Pulmonary artery endothelial cell (primary cell): ENCODE data around the gene SOCS7. TPM values are rescaled to one million over a fixed set of nuclear protein-coding genes. Genes with fewer than 3 reads are reported as not detected.
A peak's percentile ranks its signal among the peaks of the same experiment; 100 is the strongest.

Experiments
- DNase-seq: peaks from one replicate; pipeline ENCODE4 v3.0.0-alpha.2; 2011; ENCODE audit warnings: low read depth, low spot score
- total RNA-seq: library from RNA; depleted of rRNA; stranded (reverse); fragments of >200 nt; gene quantifications from 2 replicates; pipeline ENCODE4 v1.2.3, GENCODE V29; 2014

Gene SOCS7, protein sequence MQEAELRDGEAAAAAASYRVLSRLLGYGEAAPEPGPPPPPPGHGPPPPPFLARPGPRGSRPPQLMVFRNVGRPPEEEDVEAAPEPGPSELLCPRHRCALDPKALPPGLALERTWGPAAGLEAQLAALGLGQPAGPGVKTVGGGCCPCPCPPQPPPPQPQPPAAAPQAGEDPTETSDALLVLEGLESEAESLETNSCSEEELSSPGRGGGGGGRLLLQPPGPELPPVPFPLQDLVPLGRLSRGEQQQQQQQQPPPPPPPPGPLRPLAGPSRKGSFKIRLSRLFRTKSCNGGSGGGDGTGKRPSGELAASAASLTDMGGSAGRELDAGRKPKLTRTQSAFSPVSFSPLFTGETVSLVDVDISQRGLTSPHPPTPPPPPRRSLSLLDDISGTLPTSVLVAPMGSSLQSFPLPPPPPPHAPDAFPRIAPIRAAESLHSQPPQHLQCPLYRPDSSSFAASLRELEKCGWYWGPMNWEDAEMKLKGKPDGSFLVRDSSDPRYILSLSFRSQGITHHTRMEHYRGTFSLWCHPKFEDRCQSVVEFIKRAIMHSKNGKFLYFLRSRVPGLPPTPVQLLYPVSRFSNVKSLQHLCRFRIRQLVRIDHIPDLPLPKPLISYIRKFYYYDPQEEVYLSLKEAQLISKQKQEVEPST
- 8.2 and 10.0 TPM in 2 replicates for total RNA-seq

DNA sequence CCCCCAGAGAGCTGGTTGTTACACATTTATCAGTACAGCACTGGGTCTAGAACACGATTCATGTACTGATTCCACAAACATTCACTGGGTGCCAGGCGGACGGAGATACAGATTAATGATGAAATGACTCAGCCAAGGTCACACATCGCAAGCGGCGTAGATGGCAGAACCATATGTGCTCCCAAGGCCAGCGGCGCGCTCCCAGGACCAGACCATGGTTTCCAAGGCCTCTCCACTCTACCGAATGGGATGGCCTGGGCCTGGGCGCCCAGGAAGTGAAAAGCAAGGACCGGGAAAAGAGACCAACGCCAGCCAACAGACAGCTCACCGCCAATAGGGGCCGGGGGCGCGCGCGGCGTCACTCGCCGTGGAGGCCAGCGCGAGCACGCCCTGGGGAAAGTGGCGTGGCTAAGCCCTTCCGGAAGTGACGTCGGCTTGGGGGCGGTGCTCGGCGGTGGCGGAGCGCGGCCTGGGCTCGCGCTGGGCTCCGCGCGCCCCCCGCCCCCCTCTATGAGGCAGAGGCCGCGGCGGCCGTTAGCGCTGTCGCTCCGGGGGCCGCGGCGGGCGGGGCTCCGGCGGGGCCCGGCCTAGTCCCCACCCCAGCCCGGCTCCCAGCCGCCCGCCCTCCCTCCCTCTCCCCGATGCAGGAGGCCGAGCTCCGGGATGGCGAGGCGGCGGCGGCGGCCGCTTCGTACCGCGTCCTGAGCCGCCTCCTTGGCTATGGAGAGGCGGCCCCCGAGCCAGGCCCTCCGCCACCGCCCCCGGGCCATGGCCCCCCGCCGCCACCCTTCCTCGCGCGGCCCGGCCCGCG, at the start of gene SOCS7:
Gene SOCS7 (plus strand): TSS at position 433 of the 811 bp plus-strand sequence. CDS start 209 bp downstream, at position 642.
- peak; percentile 53 for DNase-seq

DNA sequence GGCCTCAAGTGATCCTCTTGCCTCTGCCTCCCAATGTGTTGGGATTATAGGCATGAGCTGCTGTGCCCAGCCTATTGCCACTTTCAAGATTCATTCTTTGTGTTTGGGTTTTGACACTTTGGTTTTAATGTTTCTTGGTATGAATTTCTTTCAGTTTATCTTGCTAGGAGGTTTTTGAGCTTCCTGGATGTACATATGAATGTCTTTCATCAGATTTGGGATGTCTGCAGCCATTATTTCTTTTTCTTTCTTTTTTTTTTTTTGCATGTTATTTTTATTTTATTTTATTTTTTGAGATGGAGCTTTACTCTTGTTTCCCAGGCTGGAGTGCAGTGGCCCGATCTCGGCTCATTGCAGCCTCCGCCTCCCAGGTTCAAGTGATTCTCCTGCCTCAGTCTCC, 36.1 kb upstream of the SOCS7 start:
- no peak for DNase-seq

DNA sequence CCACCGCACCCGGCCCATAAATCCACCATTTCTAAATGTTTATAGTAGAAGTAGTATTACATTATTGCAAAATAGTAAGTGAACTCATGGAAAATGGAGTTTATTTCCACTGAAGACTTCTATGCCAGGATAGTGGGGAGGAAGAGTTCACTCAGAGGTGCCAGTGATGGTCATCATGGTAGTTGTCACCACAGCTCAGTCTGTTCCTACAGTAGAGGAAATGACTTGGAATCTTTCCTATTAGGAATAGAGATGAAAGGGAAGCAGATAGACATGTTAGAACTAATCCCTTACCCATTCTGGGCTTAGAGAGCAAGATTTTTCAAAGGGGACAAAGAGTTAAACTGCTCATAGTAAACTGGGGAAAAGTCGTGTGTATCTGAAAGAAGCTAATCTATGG, 34.6 kb upstream of the SOCS7 start:
- no peak for DNase-seq

DNA sequence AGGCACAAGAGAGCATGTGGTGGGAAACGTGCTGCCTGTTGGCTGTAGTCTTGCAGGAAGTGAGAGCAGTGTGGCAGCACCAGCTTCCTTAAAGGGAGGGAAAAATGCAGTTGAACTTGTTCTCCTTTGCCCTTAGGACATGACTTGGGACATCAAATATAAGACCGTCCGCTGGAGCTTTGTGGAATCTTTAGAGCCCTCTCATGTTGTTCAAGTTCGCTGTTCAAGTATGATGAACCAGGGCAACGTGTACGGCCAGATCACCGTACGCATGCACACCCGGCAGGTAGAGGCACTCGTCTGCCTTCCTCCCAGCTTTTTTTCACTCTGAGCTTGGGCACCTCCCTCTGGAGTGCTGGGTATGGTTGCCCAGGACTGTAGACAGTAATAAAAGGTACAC, 31.2 kb upstream of the SOCS7 start:
- no peak for DNase-seq

DNA sequence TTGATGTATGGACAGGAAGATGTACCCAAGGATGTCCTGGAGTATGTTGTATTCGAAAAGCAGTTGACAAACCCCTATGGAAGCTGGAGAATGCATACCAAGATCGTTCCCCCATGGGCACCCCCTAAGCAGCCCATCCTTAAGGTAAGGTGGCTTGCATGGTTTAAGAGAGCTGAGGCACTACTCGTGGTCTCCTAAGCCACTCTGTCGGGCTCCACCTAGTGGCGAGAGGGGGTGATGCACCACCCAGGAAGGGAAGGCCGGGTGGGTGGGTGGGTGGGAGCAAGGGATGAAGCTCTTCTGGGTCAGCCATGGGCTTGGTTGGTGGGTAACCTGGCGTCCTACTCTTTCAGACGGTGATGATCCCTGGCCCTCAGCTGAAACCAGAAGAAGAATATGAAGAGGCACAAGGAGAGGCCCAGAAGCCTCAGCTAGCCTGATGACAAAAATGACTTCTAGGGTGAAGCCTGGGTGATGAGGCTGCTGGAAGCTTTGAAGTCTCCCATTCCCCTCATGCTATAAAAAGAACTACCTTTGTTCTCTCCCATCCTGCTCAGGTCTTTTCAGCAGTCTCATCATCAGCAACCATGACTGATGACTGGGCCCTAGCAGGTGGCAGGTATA, 29.4 kb upstream of the SOCS7 start:
- no peak for DNase-seq

DNA sequence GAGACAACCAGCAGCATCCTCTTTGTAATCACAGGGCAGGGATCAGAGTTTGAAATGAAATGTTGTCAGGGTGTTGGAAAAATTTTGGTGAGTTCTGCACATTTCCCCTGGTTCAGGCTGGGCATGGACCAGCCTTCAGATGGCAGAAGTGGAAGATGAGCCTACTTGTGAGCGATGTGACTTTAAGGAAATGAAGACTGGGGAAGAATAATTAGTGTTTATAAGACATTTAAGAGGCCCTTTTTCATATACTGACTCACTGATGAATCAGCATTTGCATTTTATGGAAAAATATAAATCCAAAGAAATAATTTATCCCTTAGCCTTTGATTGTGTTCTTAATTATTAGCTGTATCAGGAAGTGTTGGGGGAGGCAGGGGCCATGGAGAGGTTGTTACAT, 28.7 kb upstream of the SOCS7 start:
- no peak for DNase-seq

DNA sequence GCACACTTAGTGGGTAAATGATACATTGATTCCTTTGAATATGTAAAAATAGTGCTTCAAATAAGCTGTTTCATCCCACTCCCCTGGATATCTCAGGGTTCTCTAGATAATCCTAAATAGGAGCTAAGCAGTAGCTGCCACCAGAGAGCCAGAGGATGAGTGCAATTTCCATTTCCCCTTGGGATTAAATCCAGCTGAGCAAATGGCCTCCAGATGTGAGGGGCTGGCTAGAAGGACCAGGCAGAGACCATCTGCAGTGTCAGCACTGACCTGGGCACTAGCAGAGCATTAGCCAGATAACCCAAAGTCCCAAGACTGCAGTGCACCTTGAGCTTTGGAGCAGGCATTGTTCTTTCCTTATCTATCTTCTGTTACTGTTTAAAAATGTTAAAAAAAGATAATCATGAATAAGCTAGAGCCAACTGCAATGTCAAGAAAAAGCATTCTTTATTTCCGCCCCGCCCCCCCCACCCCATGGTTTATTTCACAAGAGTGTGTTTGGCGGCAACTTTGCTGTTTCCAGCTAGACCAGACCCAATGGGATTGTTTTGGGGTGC, 27.4 kb upstream of the SOCS7 start:
- DNase-seq = no peak

DNA sequence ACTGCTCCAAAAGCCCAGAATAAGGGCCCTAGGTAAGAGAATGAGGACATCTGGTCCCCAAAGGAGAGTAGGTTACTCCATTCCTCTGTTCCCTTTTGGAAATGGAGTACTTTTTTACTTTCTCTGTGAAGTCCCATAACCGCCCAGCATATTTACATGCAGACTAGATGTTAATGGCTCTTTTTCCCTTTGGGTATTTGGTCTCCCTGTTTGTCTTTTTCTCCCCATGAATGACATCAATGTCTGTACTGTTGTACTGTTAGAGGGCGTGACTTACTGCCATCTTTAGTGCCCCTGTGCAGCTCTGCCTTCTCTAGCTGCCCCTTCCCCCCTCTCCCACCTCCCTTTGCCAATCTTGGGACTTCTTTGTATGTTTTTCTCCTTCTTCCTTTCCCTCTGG, 26.9 kb upstream of the SOCS7 start:
- no peak for DNase-seq

DNA sequence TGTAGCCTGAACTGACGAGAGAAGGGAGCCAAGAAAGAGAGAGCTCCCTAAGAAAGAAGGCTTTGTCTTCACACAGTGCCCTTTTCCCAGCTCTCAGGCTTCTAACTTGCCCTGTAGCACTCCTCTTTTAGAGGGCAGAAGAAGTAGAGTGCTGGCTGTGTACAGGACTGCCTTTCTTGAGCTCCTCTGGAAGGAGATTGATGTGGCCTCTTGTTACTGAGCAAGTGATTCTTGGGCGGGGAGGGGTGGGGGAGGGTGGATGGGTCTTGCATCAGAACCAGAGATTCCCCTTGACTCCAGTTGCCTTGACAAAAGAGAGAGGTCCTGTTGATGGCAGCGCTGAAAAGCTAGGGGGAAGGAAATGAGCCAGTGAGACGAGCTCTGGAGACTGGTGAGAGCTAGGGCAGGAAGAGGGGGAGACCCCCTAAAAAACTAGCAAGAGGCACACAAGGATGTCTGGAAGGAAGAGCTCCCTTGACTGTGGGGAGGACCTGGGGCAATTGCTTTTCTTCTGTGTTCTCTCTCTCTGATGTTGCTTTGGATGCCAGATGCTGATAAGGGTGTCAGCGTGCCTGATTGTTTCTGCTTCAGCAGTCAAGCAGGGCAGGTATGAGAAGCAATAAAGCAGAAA, 26.3 kb upstream of the SOCS7 start:
- no peak for DNase-seq

DNA sequence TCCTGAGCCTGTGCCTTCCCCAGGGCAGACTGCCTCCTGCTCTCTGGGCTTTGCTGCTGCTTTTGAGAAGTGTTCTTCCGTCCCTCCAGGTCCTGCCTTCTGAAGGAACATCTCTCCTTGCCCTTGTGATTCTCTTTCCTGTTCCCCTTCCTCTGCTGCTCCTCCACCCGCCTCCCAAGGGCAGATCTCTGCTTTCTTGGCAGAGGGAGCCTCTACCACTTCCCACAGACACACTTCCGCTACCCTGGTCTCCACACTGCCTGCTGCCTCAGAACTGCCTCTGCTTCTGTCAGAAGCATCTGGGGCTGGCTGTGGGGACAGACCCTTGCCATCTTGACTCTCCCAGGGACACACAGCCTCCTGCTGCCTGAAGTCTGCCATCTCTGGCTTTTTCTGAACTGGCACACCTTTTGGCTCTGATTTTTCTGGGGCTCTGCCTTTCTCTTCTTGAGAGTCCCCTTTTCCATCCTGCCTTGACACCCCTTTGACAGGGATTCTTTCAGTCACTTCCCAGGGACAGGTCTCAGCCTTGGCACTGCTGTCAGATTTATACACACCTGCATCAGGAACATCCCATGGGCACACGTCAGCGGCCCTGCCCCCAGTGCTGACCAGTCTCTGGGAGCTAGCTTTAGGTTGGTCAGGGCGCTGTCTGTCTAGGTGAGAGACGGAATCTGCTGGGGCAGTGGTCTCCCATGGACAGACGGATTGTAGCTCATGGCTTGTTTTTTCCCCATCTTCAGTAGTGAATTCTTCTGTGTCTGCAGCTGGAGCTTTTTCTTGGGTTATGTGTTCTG, 24.4 kb upstream of the SOCS7 start:
- no peak for DNase-seq

DNA sequence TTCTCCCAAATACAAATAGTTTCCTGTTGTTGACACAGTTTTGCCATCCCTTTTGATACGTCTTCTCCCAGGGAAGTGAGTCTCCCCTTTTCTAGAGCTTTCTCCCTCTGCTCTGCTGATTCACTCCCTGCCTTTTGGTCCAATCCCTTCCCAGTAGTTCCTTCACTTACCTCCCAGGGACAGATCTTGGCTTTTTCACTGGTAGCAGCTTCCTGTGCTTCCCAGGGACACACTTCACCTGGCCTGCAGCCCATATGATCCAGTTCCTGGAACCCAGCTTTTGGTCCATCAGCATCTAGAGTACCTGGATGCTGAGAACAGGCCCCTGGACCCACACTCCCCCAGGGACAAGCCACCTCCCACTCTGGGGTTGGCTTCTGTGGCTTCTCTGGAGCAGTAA, 23.7 kb upstream of the SOCS7 start:
- DNase-seq = no peak

DNA sequence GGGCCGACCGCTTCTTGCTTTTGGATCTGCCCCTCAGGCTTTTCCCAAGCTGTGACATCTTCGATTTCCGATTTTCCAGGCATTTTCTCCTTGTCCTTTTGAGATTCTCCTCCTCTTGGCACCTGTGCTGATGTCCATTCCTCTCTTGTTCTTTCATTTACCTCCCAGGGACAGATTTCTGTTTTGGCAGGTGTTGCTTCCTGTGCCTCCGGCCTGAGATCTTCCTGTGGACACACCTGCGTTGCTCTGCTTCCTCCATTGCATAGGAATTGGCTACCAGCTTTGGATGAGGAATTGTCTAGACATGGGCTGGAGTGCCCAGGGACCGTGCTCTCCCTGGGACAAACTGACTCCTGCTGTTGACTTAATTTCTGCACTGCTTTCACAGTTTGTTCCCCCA, 23.0 kb upstream of the SOCS7 start:
- DNase-seq = no peak

DNA sequence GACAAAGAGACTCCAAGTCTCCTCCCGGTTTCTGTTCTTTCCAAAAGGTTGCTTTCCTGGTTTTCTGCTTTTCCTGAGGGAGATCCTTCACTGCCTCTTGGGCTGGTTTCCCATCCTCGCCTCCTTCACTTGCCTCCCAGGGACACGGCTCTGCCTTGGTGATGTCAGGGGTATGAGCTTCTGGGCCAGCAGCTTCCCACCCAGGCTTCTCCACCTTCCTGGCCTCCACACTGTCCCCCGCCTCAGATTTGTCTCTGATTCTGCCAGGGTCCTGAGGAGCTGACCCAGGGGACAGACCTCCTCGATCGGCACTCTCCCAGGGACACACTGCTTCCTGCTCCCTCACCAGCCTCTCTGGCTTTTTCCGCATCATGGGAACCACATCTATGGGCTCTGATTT, 22.4 kb upstream of the SOCS7 start:
- no peak for DNase-seq

DNA sequence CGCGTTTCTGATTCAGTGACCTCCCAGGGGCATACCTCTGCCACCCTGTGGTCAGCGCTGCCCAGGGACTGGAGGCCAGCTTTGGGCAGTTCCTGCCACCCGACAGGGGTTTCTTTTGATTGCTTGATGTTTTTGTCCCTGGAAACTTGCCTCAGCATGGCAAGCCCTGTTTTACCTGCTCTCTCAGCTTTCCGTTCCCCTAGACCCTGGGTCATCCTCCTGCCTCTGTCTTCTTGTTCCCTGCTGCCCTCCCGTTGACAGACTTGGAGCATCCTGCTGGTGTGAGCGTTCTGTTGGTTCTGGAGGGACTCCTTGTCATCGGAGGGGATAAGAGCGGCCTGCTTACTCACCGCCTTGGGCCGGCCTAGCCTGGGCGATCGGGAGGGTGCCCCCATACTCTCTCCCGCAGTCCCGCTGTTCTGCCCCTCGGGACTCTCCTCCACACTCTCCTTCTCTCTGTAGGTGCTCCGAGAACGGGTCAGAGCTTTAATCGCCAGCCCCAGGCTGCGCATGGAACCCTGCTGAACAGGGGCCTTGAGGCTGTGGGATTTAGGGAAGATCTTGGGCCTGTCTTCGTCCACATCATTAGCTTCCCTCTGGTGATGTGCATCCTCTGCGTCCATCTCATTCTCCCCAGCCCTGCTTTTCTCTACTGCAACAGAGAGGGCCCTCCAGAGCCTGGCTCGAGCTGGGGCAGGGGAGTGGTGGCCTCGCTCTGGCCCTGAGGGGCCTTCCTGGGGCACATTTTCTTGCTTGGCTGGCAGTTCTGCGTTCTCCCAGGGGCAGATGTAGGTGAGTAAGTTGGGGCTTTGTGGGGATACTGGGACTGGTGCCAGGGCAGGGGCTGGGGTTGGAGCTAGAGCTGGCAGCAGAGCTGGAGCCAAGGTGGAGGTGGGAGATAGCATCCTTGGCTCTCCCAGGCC, 21.6 kb upstream of the SOCS7 start:
- DNase-seq = no peak

DNA sequence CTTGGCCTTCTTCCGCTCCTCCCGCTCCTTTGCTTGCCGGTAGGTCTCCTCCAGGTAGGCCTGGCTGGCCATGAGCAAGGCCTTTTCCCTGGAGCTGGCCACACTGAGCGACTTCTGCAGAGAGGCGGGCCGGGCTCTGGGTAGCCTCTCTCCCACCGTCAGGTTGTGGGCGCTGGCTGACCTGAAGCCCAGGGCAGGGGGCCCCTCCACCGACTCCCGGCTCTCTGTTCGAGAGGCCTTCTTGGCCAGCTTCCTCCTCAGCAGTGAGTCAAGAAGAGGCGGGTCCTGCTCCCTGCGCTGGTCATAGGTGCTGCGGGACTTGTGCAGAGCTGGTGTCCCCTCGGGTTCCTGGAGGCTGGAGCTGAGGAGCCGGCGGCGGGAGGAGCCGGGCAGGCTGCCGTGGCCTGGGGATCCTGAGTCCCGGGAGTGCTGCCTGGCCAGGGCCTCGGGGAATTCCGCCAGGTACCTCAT, 20.7 kb upstream of the SOCS7 start:
- DNase-seq = no peak

DNA sequence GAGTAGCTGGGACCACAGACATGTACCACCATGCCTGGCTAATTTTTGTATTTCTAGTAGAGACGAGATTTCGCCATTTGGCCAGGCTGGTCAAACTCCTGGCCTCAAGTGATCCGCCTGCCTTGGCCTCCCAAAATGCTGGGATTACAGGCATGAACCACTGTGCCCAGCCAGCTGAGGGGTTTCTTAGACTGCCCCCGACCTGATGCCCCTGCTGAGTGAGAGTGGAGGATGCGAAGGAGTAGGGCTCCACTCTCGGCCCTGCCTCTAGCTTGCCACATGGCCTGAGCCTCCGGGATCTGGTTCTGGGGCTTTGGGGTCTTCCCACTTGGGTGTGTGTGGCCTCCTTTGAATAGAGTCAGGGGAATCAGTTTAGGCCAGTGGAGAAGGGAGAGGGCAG, 18.9 kb upstream of the SOCS7 start:
- no peak for DNase-seq

DNA sequence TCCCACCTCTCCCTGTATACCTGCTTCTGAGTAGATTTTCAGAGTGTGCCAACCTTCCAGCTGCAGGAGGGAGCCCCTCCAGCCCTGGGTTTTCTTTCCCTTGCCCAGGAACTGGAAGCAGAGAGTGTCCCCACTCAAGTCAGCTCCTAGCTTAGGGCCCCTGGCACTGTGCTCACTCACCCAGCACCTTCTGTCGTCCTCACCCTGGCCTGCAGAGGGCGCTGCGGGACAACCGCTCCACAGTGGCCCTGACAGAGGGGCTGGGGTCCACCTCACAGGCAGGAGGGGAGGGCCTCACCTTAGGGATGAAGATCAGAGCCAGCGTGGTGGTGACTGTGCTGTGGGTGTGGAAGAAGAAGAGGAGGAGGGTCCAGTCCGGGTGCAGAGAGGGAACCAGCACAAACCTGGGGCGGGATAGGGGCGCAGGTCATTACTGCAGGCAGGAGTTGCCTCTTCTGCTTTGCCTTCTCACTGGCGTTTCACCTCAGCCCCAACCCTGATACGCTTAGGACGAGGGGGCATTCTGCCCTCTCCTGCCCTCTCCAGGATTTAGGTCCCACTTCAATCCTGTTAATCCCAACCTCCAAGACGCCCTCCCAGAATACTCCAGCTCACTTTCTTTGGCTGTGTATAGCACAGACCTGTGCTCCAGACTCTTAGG, 17.9 kb upstream of the SOCS7 start:
- DNase-seq = no peak
